ENCODE measurements around the gene AMPD2.
A peak's percentile ranks its signal among the peaks of the same experiment; 100 is the strongest.

Gene AMPD2

DNA sequence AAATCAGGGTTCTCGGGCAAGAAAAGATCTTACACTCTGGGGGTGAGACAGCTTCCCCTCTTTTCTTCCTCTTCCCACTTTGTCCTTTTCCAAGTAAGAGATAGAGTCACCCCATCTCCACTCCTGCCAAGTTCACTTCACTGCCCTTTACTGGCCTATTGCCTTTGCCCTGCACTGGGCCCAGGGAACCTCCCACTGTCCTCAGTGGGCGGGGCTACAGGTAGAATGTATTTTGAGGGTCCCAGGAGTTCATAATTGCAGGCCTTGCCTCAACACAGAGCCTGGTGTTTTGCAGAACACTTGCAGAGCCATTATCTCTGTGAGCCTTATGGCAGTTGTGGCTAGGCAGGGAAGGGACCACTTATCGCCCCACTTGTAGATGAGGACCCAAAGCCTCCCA lies 3.3 kb downstream of the AMPD2 start:
- Histone ChIP-seq H3K27me3 (ENCODE audit: low read length) (no peaks in the 10 kb centered on the region), H3K79me2 (ENCODE audit: insufficient read depth, low read length) (peaks cover 25% of the 10 kb centered on the region; the same call in 1 of the 2 replicates), H3K4me3 (ENCODE audit: insufficient read depth, low read length, poor library complexity, severe bottlenecking) (no peak overlapping the region), H3K9me2 (replicated peaks; ENCODE audit: insufficient read depth, low read length) (no peaks in the 10 kb centered on the region), H3F3A (ENCODE audit: insufficient read depth) (peaks cover 15% of the 10 kb centered on the region), H2AFZ (ENCODE audit: low read depth, low read length, severe bottlenecking) (no peak overlapping the region), H3K4me2 (ENCODE audit: low read depth, low read length, poor library complexity, severe bottlenecking) (peak overlapping the region; percentile 29), H3K9me3 (ENCODE audit: insufficient read depth, low read length) (no peaks in the 10 kb centered on the region), H3K36me3 (ENCODE audit: low read length) (no peaks in the 10 kb centered on the region), H3K27ac (ENCODE audit: low read depth, low read length) (no peak overlapping the region), H4K20me1 (ENCODE audit: low read depth, low read length) (no peaks in the 10 kb centered on the region), H3K9ac (ENCODE audit: low read length) (no peak overlapping the region)
- TF ChIP-seq, protein P1, sequence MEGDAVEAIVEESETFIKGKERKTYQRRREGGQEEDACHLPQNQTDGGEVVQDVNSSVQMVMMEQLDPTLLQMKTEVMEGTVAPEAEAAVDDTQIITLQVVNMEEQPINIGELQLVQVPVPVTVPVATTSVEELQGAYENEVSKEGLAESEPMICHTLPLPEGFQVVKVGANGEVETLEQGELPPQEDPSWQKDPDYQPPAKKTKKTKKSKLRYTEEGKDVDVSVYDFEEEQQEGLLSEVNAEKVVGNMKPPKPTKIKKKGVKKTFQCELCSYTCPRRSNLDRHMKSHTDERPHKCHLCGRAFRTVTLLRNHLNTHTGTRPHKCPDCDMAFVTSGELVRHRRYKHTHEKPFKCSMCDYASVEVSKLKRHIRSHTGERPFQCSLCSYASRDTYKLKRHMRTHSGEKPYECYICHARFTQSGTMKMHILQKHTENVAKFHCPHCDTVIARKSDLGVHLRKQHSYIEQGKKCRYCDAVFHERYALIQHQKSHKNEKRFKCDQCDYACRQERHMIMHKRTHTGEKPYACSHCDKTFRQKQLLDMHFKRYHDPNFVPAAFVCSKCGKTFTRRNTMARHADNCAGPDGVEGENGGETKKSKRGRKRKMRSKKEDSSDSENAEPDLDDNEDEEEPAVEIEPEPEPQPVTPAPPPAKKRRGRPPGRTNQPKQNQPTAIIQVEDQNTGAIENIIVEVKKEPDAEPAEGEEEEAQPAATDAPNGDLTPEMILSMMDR (IDR thresholded peaks at IDR 0.05; ENCODE audit: insufficient read depth, low read length, poor library complexity, severe bottlenecking), result no peak
- no peak for TF ChIP-seq EZH2phosphoT487 (conservative IDR thresholded peaks at IDR 0.05; ENCODE audit: low read length)

DNA sequence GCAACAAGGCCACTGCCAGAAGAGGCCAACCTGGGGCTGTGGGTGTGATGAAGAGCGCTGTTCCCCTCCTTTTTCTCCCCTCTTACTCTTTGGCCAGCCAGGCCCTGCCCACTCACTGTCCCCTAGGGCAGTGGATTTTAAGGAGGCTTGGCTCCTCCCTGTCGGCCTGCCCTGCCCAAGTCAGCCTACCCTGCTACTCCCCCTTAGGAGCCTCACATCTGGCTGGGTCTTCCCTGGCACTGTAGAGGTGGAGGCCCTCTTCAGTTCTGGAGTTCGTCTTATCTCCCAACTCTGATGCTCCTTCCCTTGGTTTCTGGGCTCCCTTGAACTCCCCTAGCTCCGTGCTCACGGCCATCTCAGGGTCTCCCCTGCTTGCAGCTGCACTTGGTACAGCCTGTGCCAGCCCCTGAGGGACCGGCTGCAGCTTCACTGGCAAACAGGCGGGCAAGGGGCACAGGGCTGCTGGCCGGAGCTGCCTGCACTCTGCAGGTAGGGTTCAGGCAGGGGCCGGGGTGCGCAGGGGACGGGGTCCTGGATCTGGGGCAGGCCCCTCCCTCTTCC lies 4.0 kb downstream of the AMPD2 start:
- H3K9ac ChIP-seq (ENCODE audit: low read length), result peak overlapping the region; percentile 28; the same call in 1 of the 2 replicates
- H4K20me1 ChIP-seq (ENCODE audit: low read depth, low read length), result no peaks in the 10 kb centered on the region
- H3K36me3 ChIP-seq (ENCODE audit: low read length), result no peaks in the 10 kb centered on the region

GRCh38 chr1:109624201-109625010 lies 4.8 kb downstream of the AMPD2 start:
- Histone ChIP-seq H4K20me1 (ENCODE audit: low read depth, low read length) (no peaks in the 10 kb centered on the region), H2AFZ (ENCODE audit: low read depth, low read length, severe bottlenecking) (no peak overlapping the region), H3K9me2 (replicated peaks; ENCODE audit: insufficient read depth, low read length) (no peaks in the 10 kb centered on the region), H3K9ac (ENCODE audit: low read length) (peak overlapping the region; percentile 28; the same call in 1 of the 2 replicates), H3K9me3 (ENCODE audit: insufficient read depth, low read length) (no peaks in the 10 kb centered on the region), H3K4me2 (ENCODE audit: low read depth, low read length, poor library complexity, severe bottlenecking) (peak overlapping the region; percentile 29), H3K4me3 (ENCODE audit: insufficient read depth, low read length, poor library complexity, severe bottlenecking) (peak overlapping the region; percentile 8), H3K79me2 (ENCODE audit: insufficient read depth, low read length) (peaks cover 25% of the 10 kb centered on the region; the same call in 1 of the 2 replicates), H3K27ac (ENCODE audit: low read depth, low read length) (no peak overlapping the region), H3K36me3 (ENCODE audit: low read length) (no peaks in the 10 kb centered on the region), H3F3A (ENCODE audit: insufficient read depth) (no peaks in the 10 kb centered on the region), H3K27me3 (ENCODE audit: low read length) (no peaks in the 10 kb centered on the region)
- TF ChIP-seq, protein P1 (IDR thresholded peaks at IDR 0.05; ENCODE audit: insufficient read depth, low read length, poor library complexity, severe bottlenecking), result no peak
- TF ChIP-seq EZH2phosphoT487 (conservative IDR thresholded peaks at IDR 0.05; ENCODE audit: low read length), result no peak

More for the DNA sequence above, 4.0 kb downstream of the AMPD2 start:
- Histone ChIP-seq H2AFZ (ENCODE audit: low read depth, low read length, severe bottlenecking) (no peak overlapping the region), H3K9me2 (replicated peaks; ENCODE audit: insufficient read depth, low read length) (no peaks in the 10 kb centered on the region), H3K4me2 (ENCODE audit: low read depth, low read length, poor library complexity, severe bottlenecking) (peak overlapping the region; percentile 29), H3K27me3 (ENCODE audit: low read length) (no peaks in the 10 kb centered on the region), H3K79me2 (ENCODE audit: insufficient read depth, low read length) (peaks cover 25% of the 10 kb centered on the region; the same call in 1 of the 2 replicates), H3K4me3 (ENCODE audit: insufficient read depth, low read length, poor library complexity, severe bottlenecking) (peak overlapping the region; percentile 8), H3F3A (ENCODE audit: insufficient read depth) (peaks cover 7% of the 10 kb centered on the region), H3K9me3 (ENCODE audit: insufficient read depth, low read length) (no peaks in the 10 kb centered on the region), H3K27ac (ENCODE audit: low read depth, low read length) (no peak overlapping the region)
- TF ChIP-seq, protein P1 (IDR thresholded peaks at IDR 0.05; ENCODE audit: insufficient read depth, low read length, poor library complexity, severe bottlenecking), result no peak
- TF ChIP-seq EZH2phosphoT487 (conservative IDR thresholded peaks at IDR 0.05; ENCODE audit: low read length), result no peak

Data from SU-DHL-6 (cell line).